Left ventricle myocardium inferior (tissue), 1 donor: ENCODE data around the gene SHMT2. TPM values are rescaled to one million over a fixed set of nuclear protein-coding genes. Genes with fewer than 3 reads are reported as not detected.

Experiments used
- DNase-seq: peaks from one replicate; pipeline ENCODE4 v3.0.0-alpha.2; 2020
- H3K27ac ChIP-seq: fragments of 200-600 bp; replicated peaks from 2 replicates; pipeline ENCODE4 v1.8.0; 2021
- H3K27me3 ChIP-seq: fragments of 200-600 bp; 2 replicates; pipeline ENCODE4 v1.8.0; 2021; ENCODE audit warnings: low read depth
- H3K36me3 ChIP-seq: fragments of 200-600 bp; 2 replicates; pipeline ENCODE4 v1.8.0; 2021
- H3K4me1 ChIP-seq: fragments of 200-600 bp; 2 replicates; pipeline ENCODE4 v1.8.0; 2021
- H3K4me3 ChIP-seq: fragments of 200-600 bp; 2 replicates; pipeline ENCODE4 v1.8.0; 2021; ENCODE audit warnings: mild to moderate bottlenecking, moderate library complexity
- H3K9me3 ChIP-seq: fragments of 200-600 bp; replicated peaks from 2 replicates; pipeline ENCODE4 v1.8.0; 2021
- CTCF ChIP-seq: fragments of 200-600 bp; IDR thresholded peaks from 2 replicates; pipeline ENCODE4 v1.8.0; 2021; ENCODE audit warnings: antibody characterized with exemption, mild to moderate bottlenecking, borderline replicate concordance
- intact Hi-C: fragments of 100-400 bp; cut with micrococcal nuclease; formaldehyde crosslinking; loops from one replicate; pipeline ENCODE4 v1.11.0; 2022
- total RNA-seq: library from RNA; stranded (reverse); fragmentation: NEBNext Ultra II Directional; extraction: Animal tissue kit (Norgen Biotek cat#: 25700); gene quantifications from one replicate; pipeline ENCODE4 v1.2.1, GENCODE V29; 2021
- donor health status: DM: no; HTN: yes; CAD: no; lungs with severe emphysema.

SHMT2 gene
- total RNA-seq, 1 donor from 2014 or later = 22.9 TPM

GRCh38 chr12:57215065-57215464 lies 14.4 kb upstream of the SHMT2 start:
- H3K36me3 ChIP-seq = peaks cover 27% of the 10 kb centered on the region
- no peaks in the 10 kb centered on the region for H3K9me3 ChIP-seq
- TF ChIP-seq CTCF = no peak
- intact Hi-C loops = no loop called here
- H3K27me3 ChIP-seq = peaks cover 56% of the 10 kb centered on the region
- no peak overlapping the region for H3K4me3 ChIP-seq
- H3K4me1 ChIP-seq = peaks cover 51% of the 10 kb centered on the region
- no peak overlapping the region for H3K27ac ChIP-seq
- DNase-seq = no peak

DNA sequence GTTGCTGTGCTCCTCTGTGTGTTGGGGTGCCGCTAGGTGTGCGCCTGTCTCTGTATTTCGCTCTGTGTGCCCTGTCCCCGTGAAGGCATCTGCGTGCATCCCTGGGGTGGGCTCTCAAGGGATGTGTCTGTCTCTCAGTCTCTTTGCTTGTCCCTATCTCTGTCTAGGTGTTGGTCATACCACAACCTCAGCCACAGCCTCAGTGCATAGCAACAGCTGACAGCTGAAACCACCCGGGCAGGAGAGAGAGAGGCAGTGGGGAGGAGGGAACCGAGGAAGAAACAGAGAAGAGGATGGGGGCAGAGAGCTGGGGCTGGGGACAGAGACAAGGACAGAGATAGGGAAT lies 13.9 kb upstream of the SHMT2 start:
- H3K27me3 ChIP-seq = peaks cover 61% of the 10 kb centered on the region
- H3K36me3 ChIP-seq = peaks cover 21% of the 10 kb centered on the region
- H3K4me1 ChIP-seq = peaks cover 51% of the 10 kb centered on the region
- H3K4me3 ChIP-seq = peak overlapping the region; percentile 70
- no peaks in the 10 kb centered on the region for H3K9me3 ChIP-seq
- no peak overlapping the region for H3K27ac ChIP-seq
- intact Hi-C loops = no loop called here
- TF ChIP-seq CTCF = no peak
- no peak for DNase-seq

GRCh38 chr12:57216014-57216911 lies 13.2 kb upstream of the SHMT2 start, which contains the start of gene NXPH4:
Gene NXPH4 (plus strand): TSS chr12:57216794. CDS start chr12:57216970, 176 bp downstream.
- Histone ChIP-seq H3K27ac (no peak within 1 kb of the TSS), H3K27me3 (peaks cover 68% of the 10 kb centered on the region), H3K4me3 (peak within 1 kb of the TSS; percentile 70), H3K9me3 (no peaks in the 10 kb centered on the region), H3K4me1 (peaks cover 51% of the 10 kb centered on the region), H3K36me3 (peaks cover 15% of the 10 kb centered on the region)
- no peak for TF ChIP-seq CTCF
- intact Hi-C loops = no loop called here
- DNase-seq = peak; percentile 55

DNA sequence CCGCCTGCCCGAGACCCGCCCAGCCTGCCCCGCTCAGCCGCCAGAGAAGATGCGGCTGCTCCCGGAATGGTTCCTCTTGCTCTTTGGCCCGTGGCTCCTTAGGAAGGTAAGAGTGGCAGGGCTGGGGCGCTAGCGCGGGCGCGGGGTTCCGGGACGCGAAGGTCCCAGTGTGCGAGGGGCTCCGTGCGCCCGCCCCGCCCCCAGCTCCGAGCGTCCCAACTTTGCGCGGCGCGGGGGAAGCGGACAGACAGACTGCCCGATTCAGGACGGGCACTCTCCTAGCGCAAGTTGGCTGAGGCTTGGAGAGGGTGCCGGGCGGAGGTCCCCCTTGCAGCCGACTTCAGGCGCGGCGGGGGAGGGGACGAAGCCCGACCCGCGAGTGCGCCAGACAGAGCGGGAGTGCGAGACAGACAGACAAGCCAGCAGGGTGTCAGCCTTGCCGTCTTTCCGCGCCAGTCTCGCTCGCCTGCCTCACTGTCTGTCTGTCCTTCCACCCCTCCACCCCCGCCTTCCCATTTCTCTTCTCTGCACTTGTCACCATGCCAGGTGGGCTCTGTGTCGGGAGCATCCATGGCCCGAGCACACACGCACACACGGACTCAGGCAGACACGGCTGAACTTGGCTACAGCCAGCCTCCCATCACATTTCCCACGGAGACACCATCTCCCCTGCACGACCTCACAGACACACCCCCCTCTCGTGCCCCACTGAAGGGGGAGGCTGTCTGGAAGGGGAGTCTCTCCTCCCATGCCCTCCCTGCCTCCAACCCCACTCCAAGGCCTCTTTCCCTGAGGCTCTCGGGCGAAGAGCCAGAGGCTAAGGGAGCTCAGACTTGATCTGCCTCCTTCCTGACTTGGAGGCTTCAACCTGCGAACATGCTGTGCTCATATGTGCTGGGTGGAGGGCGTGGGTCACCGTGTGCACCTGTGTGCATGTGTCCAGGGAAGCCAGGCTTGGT lies 12.3 kb upstream of the SHMT2 start:
- TF ChIP-seq CTCF = no peak
- Histone ChIP-seq H3K4me1 (peaks cover 51% of the 10 kb centered on the region), H3K27ac (no peak overlapping the region), H3K4me3 (peak overlapping the region; percentile 70), H3K9me3 (no peaks in the 10 kb centered on the region), H3K27me3 (peaks cover 77% of the 10 kb centered on the region), H3K36me3 (peaks cover 5% of the 10 kb centered on the region)
- no peak for DNase-seq
- intact Hi-C loops = no loop called here

GRCh38 chr12:57218030-57218853 lies 11.3 kb upstream of the SHMT2 start:
- Histone ChIP-seq H3K36me3 (no peaks in the 10 kb centered on the region), H3K4me3 (no peak overlapping the region), H3K9me3 (no peaks in the 10 kb centered on the region), H3K27me3 (peaks cover 87% of the 10 kb centered on the region), H3K4me1 (peaks cover 42% of the 10 kb centered on the region), H3K27ac (no peak overlapping the region)
- no peak for DNase-seq
- TF ChIP-seq CTCF = no peak
- intact Hi-C loops = no loop called here
